ENCODE results near the gene LGALSL. TPM values are rescaled to one million over a fixed set of nuclear protein-coding genes. Genes with fewer than 3 reads are reported as not detected.

The LGALSL gene
- total RNA-seq, 1 experiment from 2014 or later, result 23.8 TPM

GRCh38 chr2:64492821-64493220, 38.9 kb downstream of the LGALSL start:
- H4K91ac ChIP-seq (ENCODE audit: insufficient read length, low read depth, low read length), result no peak overlapping the region
- H3K9ac ChIP-seq (ENCODE audit: extremely low read depth, insufficient read length, low read length), result no peak overlapping the region
- no peak overlapping the region for H4K5ac ChIP-seq (ENCODE audit: insufficient read length, low read depth, low read length)
- H3T11ph ChIP-seq (ENCODE audit: low read length), result no peak overlapping the region
- Mint-ChIP-seq H3K4me1 (peaks cover 24% of the 10 kb centered on the region in 2 experiments), H3K4me3 (peak overlapping the region in 1 of 2 experiments; percentile 42; a peak in 1 of 5 replicates), H3K27ac (no peak overlapping the region; a peak in 1 of 7 replicates), H3K36me3 (ENCODE audit: insufficient read depth in 1 of 3, low read depth in 3 of 3) (no peaks in the 10 kb centered on the region), H3K27me3 (ENCODE audit: low read depth) (peaks cover 4% of the 10 kb centered on the region), H3K9me3 (no peaks in the 10 kb centered on the region)
- H3K27me3 ChIP-seq (ENCODE audit: insufficient read depth, low read length), result no peaks in the 10 kb centered on the region
- no peak overlapping the region for H3K56ac ChIP-seq (ENCODE audit: insufficient read length, low read depth, low read length)
- no peak overlapping the region for H2BK20ac ChIP-seq (ENCODE audit: low read depth, low read length, poor library complexity, severe bottlenecking)
- no peaks in the 10 kb centered on the region for H3K9me3 ChIP-seq (ENCODE audit: control insufficient read depth, low read depth, low read length)
- no peak overlapping the region for H3K4me2 ChIP-seq (ENCODE audit: insufficient read depth, insufficient read length, low read length)
- no peaks in the 10 kb centered on the region for H3K79me2 ChIP-seq (ENCODE audit: insufficient read depth, low read length)
- no peak overlapping the region for H2AFZ ChIP-seq (ENCODE audit: low read length)
- no peak overlapping the region for H2BK5ac ChIP-seq (ENCODE audit: insufficient read length, low read length)
- no peak overlapping the region for H3K4ac ChIP-seq (ENCODE audit: low read depth, low read length)
- H4K8ac ChIP-seq (replicated peaks; ENCODE audit: insufficient read length, low read depth, low read length), result no peak overlapping the region
- H3K18ac ChIP-seq (ENCODE audit: insufficient read length, low read depth, low read length), result no peak overlapping the region
- no peak overlapping the region for H2BK120ac ChIP-seq (ENCODE audit: low read depth, low read length, poor library complexity, severe bottlenecking)
- DNase-seq, result no peak
- H3K79me1 ChIP-seq (ENCODE audit: insufficient read depth, low read depth, low read length, poor library complexity, severe bottlenecking), result no peaks in the 10 kb centered on the region
- H2BK15ac ChIP-seq (ENCODE audit: low read depth, low read length), result no peak overlapping the region
- peaks cover 5% of the 10 kb centered on the region; the same call in 1 of the 2 replicates for H3K4me1 ChIP-seq (ENCODE audit: insufficient read depth, low read length)
- H3K14ac ChIP-seq (ENCODE audit: insufficient read depth, low read length), result no peak overlapping the region
- WGBS (ENCODE audit: extremely low coverage, insufficient read length, low lambda C conversion rate), result no CpG with 5 or more reads among the region's 3 CpGs
- no peak overlapping the region for H2BK12ac ChIP-seq (ENCODE audit: insufficient read length, low read depth, low read length)
- TF ChIP-seq CTCF (conservative IDR thresholded peaks at IDR 0.05), result no peak
- no peaks in the 10 kb centered on the region for H3K23me2 ChIP-seq (ENCODE audit: insufficient read length, low read depth, low read length, poor library complexity, severe bottlenecking)
- H2AK5ac ChIP-seq (ENCODE audit: insufficient read length, low read length), result no peak overlapping the region
- H4K20me1 ChIP-seq (ENCODE audit: control insufficient read depth, insufficient read depth, insufficient read length), result no peaks in the 10 kb centered on the region
- H3K27ac ChIP-seq (ENCODE audit: insufficient read length, low read depth, low read length), result no peak overlapping the region
- no peak overlapping the region for H3K23ac ChIP-seq (ENCODE audit: insufficient read length, low read depth, low read length)

All from H9 (cell line).